IMR-90 (cell line): ENCODE results near the gene NRP2. TPM values are rescaled to one million over a fixed set of nuclear protein-coding genes. Genes with fewer than 3 reads are reported as not detected.

Source experiments
- ATAC-seq: fragments of 200-7000 bp; cut with Tn5 transposase; 2 replicates; pipeline ENCODE4 v1.9.1; 2020; ENCODE audit warnings: low read depth, mild to moderate bottlenecking, moderate library complexity
- BruUV-seq: library from RNA; stranded (reverse); fragments of 400-500 nt; replicated peaks from 2 replicates; lab custom pipeline; 2021; lab: Mats Ljungman, UMichigan
- CTCF ChIA-PET: fragments of 300-600 bp; formaldehyde crosslinking; extraction: SDS; loops from one replicate; lab custom pipeline; 2021; ENCODE audit warnings: antibody characterized with exemption; lab: Yijun Ruan, JAX
- POLR2A ChIA-PET: fragments of 300-600 bp; sonication (Branson Sonifier 250); formaldehyde crosslinking; loops from one replicate; lab custom pipeline; 2022; ENCODE audit warnings: antibody characterized with exemption; ENCODE audit not compliant: unreplicated experiment; lab: Charles Lee
- DNase-seq: peaks from one replicate; pipeline ENCODE4 v3.0.0; 2013
- H2AFZ ChIP-seq: replicated peaks from 2 replicates; pipeline ENCODE3; 2013; ENCODE audit warnings: low read length, mild to moderate bottlenecking; ENCODE audit not compliant: poor library complexity
- H2AK5ac ChIP-seq: 2 replicates; pipeline ENCODE4 v1.6.1; 2013; ENCODE audit warnings: low read depth, low read length, inconsistent platforms
- H2AK9ac ChIP-seq: replicated peaks from 2 replicates; pipeline ENCODE3; 2013; ENCODE audit warnings: mild to moderate bottlenecking, low read depth, low read length, moderate library complexity; ENCODE audit not compliant: poor library complexity
- H2BK120ac ChIP-seq: 2 replicates; pipeline ENCODE4 v1.6.1; 2013; ENCODE audit warnings: low read depth, low read length, inconsistent platforms
- H2BK15ac ChIP-seq: 3 replicates; pipeline ENCODE4 v1.6.1; 2013; ENCODE audit warnings: low read depth, low read length, inconsistent platforms
- H2BK20ac ChIP-seq: 2 replicates; pipeline ENCODE4 v1.6.1; 2013; ENCODE audit warnings: low read depth, mild to moderate bottlenecking, inconsistent platforms, low read length, moderate library complexity
- H2BK5ac ChIP-seq: 2 replicates; pipeline ENCODE4 v1.6.1; 2013; ENCODE audit warnings: mild to moderate bottlenecking, low read depth, low read length, inconsistent platforms; ENCODE audit not compliant: poor library complexity, severe bottlenecking
- H3K14ac ChIP-seq: replicated peaks from 2 replicates; pipeline ENCODE4 v1.6.1; 2013; ENCODE audit warnings: low read depth, low read length, inconsistent platforms
- H3K18ac ChIP-seq: 2 replicates; pipeline ENCODE4 v1.6.1; 2013; ENCODE audit warnings: low read depth, low read length, control low read depth
- H3K23ac ChIP-seq: 2 replicates; pipeline ENCODE4 v1.6.1; 2013; ENCODE audit warnings: low read depth, low read length, inconsistent platforms
- H3K27ac ChIP-seq: 2 replicates; pipeline ENCODE4 v1.5.1; 2013; ENCODE audit warnings: mild to moderate bottlenecking, control low read depth, low read length; ENCODE audit not compliant: insufficient read depth
- H3K27me3 ChIP-seq: 2 replicates; pipeline ENCODE4 v1.6.1; 2013; ENCODE audit warnings: low read length; ENCODE audit not compliant: control insufficient read depth, insufficient read depth
- H3K36me3 ChIP-seq: 2 replicates; pipeline ENCODE4 v1.6.1; 2013; ENCODE audit warnings: low read length, mixed read lengths; ENCODE audit not compliant: control insufficient read depth, insufficient read depth
- H3K4ac ChIP-seq: 2 replicates; pipeline ENCODE4 v1.6.1; 2013; ENCODE audit warnings: low read depth, low read length, inconsistent platforms
- H3K4me1 ChIP-seq: 2 replicates; pipeline ENCODE4 v1.6.1; 2013; ENCODE audit warnings: low read length, mixed read lengths; ENCODE audit not compliant: control insufficient read depth, insufficient read depth
- H3K4me2 ChIP-seq: 2 replicates; pipeline ENCODE4 v1.6.1; 2013; ENCODE audit warnings: low read depth, mild to moderate bottlenecking, control low read depth, low read length, moderate library complexity
- H3K4me3 ChIP-seq: 2 replicates; pipeline ENCODE4 v1.5.1; 2013; ENCODE audit warnings: low read depth, mild to moderate bottlenecking, control low read depth, low read length, moderate library complexity; ENCODE audit not compliant: insufficient read depth
- H3K56ac ChIP-seq: 2 replicates; pipeline ENCODE4 v1.6.1; 2013; ENCODE audit warnings: low read length, inconsistent platforms; ENCODE audit not compliant: insufficient read depth; ENCODE audit errors: extremely low read depth
- H3K79me1 ChIP-seq, 2 experiments: 2 replicates each; pipeline ENCODE4 v1.6.1; 2013; ENCODE audit warnings: low read length in 2 of 2, inconsistent platforms in 1 of 2, low read depth in 1 of 2
- H3K9ac ChIP-seq: 2 replicates; pipeline ENCODE4 v1.6.1; 2013; ENCODE audit warnings: low read depth, low read length, control low read depth
- H3K9me1 ChIP-seq: 2 replicates; pipeline ENCODE4 v1.6.1; 2013; ENCODE audit warnings: low read length, inconsistent platforms; ENCODE audit not compliant: insufficient read depth
- H3K9me3 ChIP-seq: 2 replicates; pipeline ENCODE4 v1.6.1; 2013; ENCODE audit warnings: low read length; ENCODE audit not compliant: control insufficient read depth, insufficient read depth
- H4K20me1 ChIP-seq: 2 replicates; pipeline ENCODE4 v1.6.1; 2013; ENCODE audit warnings: low read length, inconsistent platforms; ENCODE audit not compliant: insufficient read depth
- H4K5ac ChIP-seq: 2 replicates; pipeline ENCODE4 v1.6.1; 2013; ENCODE audit warnings: mild to moderate bottlenecking, low read depth, low read length, control low read depth
- H4K8ac ChIP-seq, 2 experiments: 2 replicates each; pipeline ENCODE4 v1.6.1; 2013; ENCODE audit warnings: low read depth in 2 of 2, low read length in 2 of 2, control low read depth in 1 of 2, inconsistent platforms in 1 of 2
- H4K91ac ChIP-seq: 2 replicates; pipeline ENCODE4 v1.6.1; 2013; ENCODE audit warnings: low read depth, low read length, inconsistent platforms; ENCODE audit not compliant: insufficient read depth
- CHD1 ChIP-seq: IDR thresholded peaks from 2 replicates; pipeline ENCODE4 v1.6.1; 2012; ENCODE audit warnings: low read depth, low read length, improper control_type of control experiment
- FOS ChIP-seq: fragments of 150-350 bp; IDR thresholded peaks from 2 replicates; pipeline ENCODE4 v1.6.1; 2016; ENCODE audit warnings: low read depth, low read length
- MAFK ChIP-seq: IDR thresholded peaks from 2 replicates; pipeline ENCODE4 v1.6.1; 2012; ENCODE audit warnings: low read depth, low read length, improper control_type of control experiment
- MAZ ChIP-seq: IDR thresholded peaks from 2 replicates; pipeline ENCODE4 v1.6.1; 2012; ENCODE audit warnings: low read depth, mild to moderate bottlenecking, low read length, improper control_type of control experiment, moderate library complexity, borderline replicate concordance
- MXI1 ChIP-seq: IDR thresholded peaks from 2 replicates; pipeline ENCODE4 v1.6.1; 2012; ENCODE audit warnings: low read depth, mild to moderate bottlenecking, low read length, moderate library complexity, borderline replicate concordance
- NFE2L2 ChIP-seq: fragments of 150-350 bp; IDR thresholded peaks from 2 replicates; pipeline ENCODE4 v1.6.1; 2016; ENCODE audit warnings: low read depth, mild to moderate bottlenecking, low read length
- POLR2A ChIP-seq: IDR thresholded peaks from 2 replicates; pipeline ENCODE4 v1.6.1; 2012; ENCODE audit warnings: mild to moderate bottlenecking, low read depth, low read length
- RAD21 ChIP-seq: IDR thresholded peaks from 2 replicates; pipeline ENCODE4 v1.6.1; 2012; ENCODE audit warnings: low read length, improper control_type of control experiment
- RCOR1 ChIP-seq: IDR thresholded peaks from 2 replicates; pipeline ENCODE4 v1.6.1; 2012; ENCODE audit warnings: mild to moderate bottlenecking, low read length, improper control_type of control experiment; ENCODE audit not compliant: insufficient replicate concordance
- RFX5 ChIP-seq: IDR thresholded peaks from 2 replicates; pipeline ENCODE4 v1.8.0; 2012; ENCODE audit warnings: low read depth, mild to moderate bottlenecking, low read length, moderate library complexity
- SMC3 ChIP-seq: fragments of 150-350 bp; IDR thresholded peaks from 2 replicates; pipeline ENCODE4 v1.6.1; 2016; ENCODE audit warnings: low read depth, mild to moderate bottlenecking, antibody characterized with exemption, low read length, moderate library complexity
- WGBS, 2 experiments: methylation state at CpG; one replicate each; pipeline versions ENCODE4 v1.1.5 to v1.1.7; 2013; ENCODE audit warnings: missing lambda C conversion rate in 2 of 2; ENCODE audit not compliant: insufficient read length in 1 of 2; ENCODE audit errors: extremely low coverage in 2 of 2; 5-methylcytosine and 5-hydroxymethylcytosine counted together
- dilution Hi-C: fragments of 300-500 bp; cut with HindIII; formaldehyde crosslinking; loops from one replicate; pipeline ENCODE4 v1.14.3; 2018; ENCODE audit warnings: low sequenced_read_pairs; ENCODE audit not compliant: unreplicated experiment
- in situ Hi-C: fragments of 300-500 bp; cut with MboI; formaldehyde crosslinking; loops from 3 replicates; pipeline ENCODE4 v1.14.3; 2019; ENCODE audit warnings: low sequenced_read_pairs, inconsistent platforms, mixed read lengths
- intact Hi-C: fragments of 100-400 bp; cut with micrococcal nuclease; formaldehyde crosslinking; loops from 2 replicates; pipeline ENCODE4 v1.10.0; 2022
- polyA plus RNA-seq, 3 experiments: library from polyadenylated mRNA; depleted of rRNA; stranded (reverse); fragments of >200 nt; gene quantifications; 2 replicates each; pipeline ENCODE4 v1.2.3, GENCODE V29; 2012; ENCODE audit warnings: low replicate concordance in 1 of 3
- total RNA-seq: library from RNA; depleted of rRNA; stranded (reverse); fragments of >200 nt; gene quantifications from 2 replicates; pipeline ENCODE4 v1.2.3, GENCODE V29; 2012
- TF ChIP-seq, protein P1 (sequence below): conservative IDR thresholded peaks from 2 replicates; pipeline ENCODE4 v1.5.1; 2012; ENCODE audit warnings: mild to moderate bottlenecking, low read depth, low read length, improper control_type of control experiment
- TF ChIP-seq, protein P2 (sequence below): fragments of 150-350 bp; IDR thresholded peaks from 2 replicates; pipeline ENCODE4 v1.6.1; 2016; ENCODE audit warnings: low read depth, mild to moderate bottlenecking, low read length, moderate library complexity, borderline replicate concordance
- TF ChIP-seq, protein P3 (sequence below): fragments of 150-350 bp; IDR thresholded peaks from 2 replicates; pipeline ENCODE4 v1.6.1; 2017; ENCODE audit warnings: mild to moderate bottlenecking, antibody characterized with exemption, low read length, low read depth

The NRP2 gene
- total and polyA plus RNA-seq, 2 of the 4 experiments (the other 2 are of a cell fraction) = 46.4 to 51.3 TPM

DNA sequence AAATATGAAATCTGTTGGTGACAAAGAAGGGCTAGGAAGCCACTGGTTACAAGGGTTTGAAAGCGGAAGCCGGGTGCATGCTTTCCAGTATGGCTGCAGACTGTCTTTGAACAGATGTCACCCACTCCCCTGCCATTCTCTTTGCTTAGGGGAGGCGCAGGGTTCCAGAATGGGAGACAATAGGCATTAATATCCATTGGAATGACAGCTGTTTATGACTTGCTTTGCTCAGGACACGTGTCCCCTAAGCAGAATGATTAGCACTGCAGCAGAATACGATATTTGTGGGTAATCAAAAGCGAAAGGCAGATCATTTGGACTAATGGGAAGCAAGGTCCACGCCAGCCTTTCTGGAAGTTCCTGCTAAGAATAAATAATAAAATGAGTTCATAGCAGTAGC lies 25.8 kb upstream of the NRP2 start:
- no peak overlapping the region for H3K4me2 ChIP-seq
- H3K9me1 ChIP-seq = peaks cover 35% of the 10 kb centered on the region
- in situ Hi-C loops (no loop called here), intact Hi-C loops (no loop called here), dilution Hi-C loops (no loop called here)
- TF ChIP-seq SMC3 = no peak
- TF ChIP-seq, protein P1, sequence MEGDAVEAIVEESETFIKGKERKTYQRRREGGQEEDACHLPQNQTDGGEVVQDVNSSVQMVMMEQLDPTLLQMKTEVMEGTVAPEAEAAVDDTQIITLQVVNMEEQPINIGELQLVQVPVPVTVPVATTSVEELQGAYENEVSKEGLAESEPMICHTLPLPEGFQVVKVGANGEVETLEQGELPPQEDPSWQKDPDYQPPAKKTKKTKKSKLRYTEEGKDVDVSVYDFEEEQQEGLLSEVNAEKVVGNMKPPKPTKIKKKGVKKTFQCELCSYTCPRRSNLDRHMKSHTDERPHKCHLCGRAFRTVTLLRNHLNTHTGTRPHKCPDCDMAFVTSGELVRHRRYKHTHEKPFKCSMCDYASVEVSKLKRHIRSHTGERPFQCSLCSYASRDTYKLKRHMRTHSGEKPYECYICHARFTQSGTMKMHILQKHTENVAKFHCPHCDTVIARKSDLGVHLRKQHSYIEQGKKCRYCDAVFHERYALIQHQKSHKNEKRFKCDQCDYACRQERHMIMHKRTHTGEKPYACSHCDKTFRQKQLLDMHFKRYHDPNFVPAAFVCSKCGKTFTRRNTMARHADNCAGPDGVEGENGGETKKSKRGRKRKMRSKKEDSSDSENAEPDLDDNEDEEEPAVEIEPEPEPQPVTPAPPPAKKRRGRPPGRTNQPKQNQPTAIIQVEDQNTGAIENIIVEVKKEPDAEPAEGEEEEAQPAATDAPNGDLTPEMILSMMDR = no peak
- TF ChIP-seq, protein P2, sequence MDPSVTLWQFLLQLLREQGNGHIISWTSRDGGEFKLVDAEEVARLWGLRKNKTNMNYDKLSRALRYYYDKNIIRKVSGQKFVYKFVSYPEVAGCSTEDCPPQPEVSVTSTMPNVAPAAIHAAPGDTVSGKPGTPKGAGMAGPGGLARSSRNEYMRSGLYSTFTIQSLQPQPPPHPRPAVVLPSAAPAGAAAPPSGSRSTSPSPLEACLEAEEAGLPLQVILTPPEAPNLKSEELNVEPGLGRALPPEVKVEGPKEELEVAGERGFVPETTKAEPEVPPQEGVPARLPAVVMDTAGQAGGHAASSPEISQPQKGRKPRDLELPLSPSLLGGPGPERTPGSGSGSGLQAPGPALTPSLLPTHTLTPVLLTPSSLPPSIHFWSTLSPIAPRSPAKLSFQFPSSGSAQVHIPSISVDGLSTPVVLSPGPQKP = no peak
- TF ChIP-seq CHD1 = no peak
- TF ChIP-seq RFX5 = no peak
- TF ChIP-seq MAFK = no peak
- TF ChIP-seq POLR2A = no peak
- no peak for TF ChIP-seq MXI1
- TF ChIP-seq NFE2L2 = no peak
- TF ChIP-seq, protein P3, sequence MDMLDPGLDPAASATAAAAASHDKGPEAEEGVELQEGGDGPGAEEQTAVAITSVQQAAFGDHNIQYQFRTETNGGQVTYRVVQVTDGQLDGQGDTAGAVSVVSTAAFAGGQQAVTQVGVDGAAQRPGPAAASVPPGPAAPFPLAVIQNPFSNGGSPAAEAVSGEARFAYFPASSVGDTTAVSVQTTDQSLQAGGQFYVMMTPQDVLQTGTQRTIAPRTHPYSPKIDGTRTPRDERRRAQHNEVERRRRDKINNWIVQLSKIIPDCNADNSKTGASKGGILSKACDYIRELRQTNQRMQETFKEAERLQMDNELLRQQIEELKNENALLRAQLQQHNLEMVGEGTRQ = no peak
- TF ChIP-seq FOS = no peak
- TF ChIP-seq MAZ = no peak
- no peak for TF ChIP-seq RCOR1
- TF ChIP-seq RAD21 = no peak
- no peak for ATAC-seq
- no peak overlapping the region; a peak in 1 of 4 replicates for H4K8ac ChIP-seq
- no peak overlapping the region for H2AFZ ChIP-seq
- H3K4ac ChIP-seq = no peak overlapping the region
- no peak for DNase-seq
- ChIA-PET CTCF (no interaction called here), POLR2A (no interaction called here)
- no peak overlapping the region for H3K23ac ChIP-seq
- H3K4me3 ChIP-seq = no peak overlapping the region
- H3K4me1 ChIP-seq = peaks cover 28% of the 10 kb centered on the region
- peak overlapping the region; percentile 46; the same call in 1 of the 2 replicates for H2BK120ac ChIP-seq
- peak overlapping the region; percentile 3 for H2AK9ac ChIP-seq
- BruUV-seq = no TSS peak
- no peak overlapping the region for H3K56ac ChIP-seq
- H3K79me1 ChIP-seq = no peaks in the 10 kb centered on the region; a peak in 1 of 4 replicates
- peak overlapping the region; percentile 40; the same call in 1 of the 2 replicates for H2AK5ac ChIP-seq
- no peak overlapping the region for H3K27ac ChIP-seq
- 0 out of 2 replicates have a peak overlapping the region, but pooled peaks have one; percentile 26 for H4K91ac ChIP-seq
- H4K20me1 ChIP-seq = no peaks in the 10 kb centered on the region
- 89% methylated on average over 4 of the region's 7 CpGs; no CpG with 5 or more reads in 1 of the 2 experiments for WGBS, 2 experiments
- no peak overlapping the region for H3K18ac ChIP-seq
- no peak overlapping the region for H4K5ac ChIP-seq
- H3K14ac ChIP-seq = no peak overlapping the region
- peak overlapping the region; percentile 40; the same call in 1 of the 3 replicates for H2BK15ac ChIP-seq
- peak overlapping the region; percentile 44; the same call in 1 of the 2 replicates for H2BK20ac ChIP-seq
- no peaks in the 10 kb centered on the region for H3K36me3 ChIP-seq
- H3K9ac ChIP-seq = no peak overlapping the region
- no peak overlapping the region for H2BK5ac ChIP-seq
- no peaks in the 10 kb centered on the region for H3K9me3 ChIP-seq
- no peaks in the 10 kb centered on the region for H3K27me3 ChIP-seq
